B cell (primary cell): Measurements from ENCODE around the gene ZNF618.

Experiments used
- EZH2 ChIP-seq: IDR thresholded peaks from 2 replicates; pipeline ENCODE4 v1.6.1; 2012; ENCODE audit warnings: borderline replicate concordance, low read depth, mild to moderate bottlenecking, moderate library complexity, low read length; ENCODE audit not compliant: insufficient read depth, poor library complexity, severe bottlenecking
- TF ChIP-seq, protein P1 (sequence below): fragments of 200-600 bp; IDR thresholded peaks from one replicate; pipeline ENCODE4 v1.8.0; 2022; ENCODE audit warnings: antibody characterized with exemption, mild to moderate bottlenecking

- no peak for TF ChIP-seq EZH2
- TF ChIP-seq, protein P1, sequence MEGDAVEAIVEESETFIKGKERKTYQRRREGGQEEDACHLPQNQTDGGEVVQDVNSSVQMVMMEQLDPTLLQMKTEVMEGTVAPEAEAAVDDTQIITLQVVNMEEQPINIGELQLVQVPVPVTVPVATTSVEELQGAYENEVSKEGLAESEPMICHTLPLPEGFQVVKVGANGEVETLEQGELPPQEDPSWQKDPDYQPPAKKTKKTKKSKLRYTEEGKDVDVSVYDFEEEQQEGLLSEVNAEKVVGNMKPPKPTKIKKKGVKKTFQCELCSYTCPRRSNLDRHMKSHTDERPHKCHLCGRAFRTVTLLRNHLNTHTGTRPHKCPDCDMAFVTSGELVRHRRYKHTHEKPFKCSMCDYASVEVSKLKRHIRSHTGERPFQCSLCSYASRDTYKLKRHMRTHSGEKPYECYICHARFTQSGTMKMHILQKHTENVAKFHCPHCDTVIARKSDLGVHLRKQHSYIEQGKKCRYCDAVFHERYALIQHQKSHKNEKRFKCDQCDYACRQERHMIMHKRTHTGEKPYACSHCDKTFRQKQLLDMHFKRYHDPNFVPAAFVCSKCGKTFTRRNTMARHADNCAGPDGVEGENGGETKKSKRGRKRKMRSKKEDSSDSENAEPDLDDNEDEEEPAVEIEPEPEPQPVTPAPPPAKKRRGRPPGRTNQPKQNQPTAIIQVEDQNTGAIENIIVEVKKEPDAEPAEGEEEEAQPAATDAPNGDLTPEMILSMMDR = no peak
These were observed 76.6 kb downstream of the ZNF618 start for GRCh38 chr9:113952676-113953075.
